22Rv1 (cell line): Measurements from ENCODE around the gene PNLDC1.
"Not testable (repeated sequence)": the region's sequence is repeated elsewhere in the genome, so short reads cannot be mapped to it uniquely, and the experiment has no call there.

ENCODE experiments used
- H3K27ac ChIP-seq: fragments of 450-650 bp; 2 replicates; pipeline ENCODE4 v1.5.1; 2017
- CTCF ChIP-seq: fragments of 450-650 bp; IDR thresholded peaks from 2 replicates; pipeline ENCODE4 v1.5.1; 2017; ENCODE audit warnings: mild to moderate bottlenecking
- ZFX ChIP-seq: fragments of 450-650 bp; IDR thresholded peaks from 2 replicates; pipeline ENCODE4 v1.6.1; 2017; ENCODE audit warnings: antibody characterized with exemption, borderline replicate concordance

The PNLDC1 gene

GRCh38 chr6:159823953-159824352 is 23.9 kb downstream of the PNLDC1 start:
- H3K27ac ChIP-seq, result no peak overlapping the region
- no peak for TF ChIP-seq ZFX
- no peak for TF ChIP-seq CTCF

- H3K27ac ChIP-seq, result not testable (repeated sequence)
Observed at GRCh38 chr6:159824690-159825089, 24.6 kb downstream of the PNLDC1 start.

- TF ChIP-seq ZFX (no peak), CTCF (no peak)
- H3K27ac ChIP-seq, result no peak overlapping the region
Observed at GRCh38 chr6:159826004-159826403, 25.9 kb downstream of the PNLDC1 start.

- TF ChIP-seq ZFX (no peak), CTCF (no peak)
- no peak overlapping the region for H3K27ac ChIP-seq
Observed at GRCh38 chr6:159826968-159827647, 27.0 kb downstream of the PNLDC1 start.

GRCh38 chr6:159828074-159828473 is 28.0 kb downstream of the PNLDC1 start:
- no peak for TF ChIP-seq CTCF
- H3K27ac ChIP-seq, result no peak overlapping the region

- TF ChIP-seq CTCF (no peak), ZFX (no peak)
- H3K27ac ChIP-seq, result no peak overlapping the region
Observed at GRCh38 chr6:159829526-159829925, 29.4 kb downstream of the PNLDC1 start.

GRCh38 chr6:159830501-159831372 is 30.7 kb downstream of the PNLDC1 start:
- H3K27ac ChIP-seq, result no peak overlapping the region
- TF ChIP-seq CTCF (no peak), ZFX (no peak)

GRCh38 chr6:159831373-159831679 is 31.2 kb downstream of the PNLDC1 start:
- no peak overlapping the region for H3K27ac ChIP-seq
- TF ChIP-seq CTCF (no peak), ZFX (no peak)
